ENCODE measurements around the gene OGDH.
"Not testable (repeated sequence)": the region's sequence is repeated elsewhere in the genome, so short reads cannot be mapped to it uniquely, and the experiment has no call there.

The OGDH gene

GRCh38 chr7:44703391-44703790 lies 97.0 kb downstream of the OGDH start:
- not testable (repeated sequence) for H3K27ac Mint-ChIP-seq; H3K27me3 Mint-ChIP-seq (ENCODE audit: low read depth); H3K4me1 Mint-ChIP-seq (ENCODE audit: low read depth); H3K4me3 Mint-ChIP-seq; H3K9me3 Mint-ChIP-seq
- H3K36me3 Mint-ChIP-seq (ENCODE audit: low read depth) = peaks cover 58% of the 10 kb centered on the region

GRCh38 chr7:44703921-44704320 lies 97.5 kb downstream of the OGDH start:
- no peaks in the 10 kb centered on the region for H3K27me3 Mint-ChIP-seq (ENCODE audit: low read depth)
- no peak overlapping the region for H3K4me3 Mint-ChIP-seq
- H3K9me3 Mint-ChIP-seq = peaks cover 7% of the 10 kb centered on the region
- no peak overlapping the region for H3K27ac Mint-ChIP-seq
- H3K4me1 Mint-ChIP-seq (ENCODE audit: low read depth) = no peaks in the 10 kb centered on the region
- H3K36me3 Mint-ChIP-seq (ENCODE audit: low read depth) = peaks cover 53% of the 10 kb centered on the region

- peaks cover 46% of the 10 kb centered on the region for H3K36me3 Mint-ChIP-seq (ENCODE audit: low read depth)
- H3K4me3 Mint-ChIP-seq = no peak overlapping the region
Observed at GRCh38 chr7:44705434-44705833, 99.0 kb downstream of the OGDH start.

GRCh38 chr7:44706788-44707557 lies 100.5 kb downstream of the OGDH start:
- H3K4me1 Mint-ChIP-seq (ENCODE audit: low read depth) = peaks cover 5% of the 10 kb centered on the region
- H3K36me3 Mint-ChIP-seq (ENCODE audit: low read depth) = peaks cover 36% of the 10 kb centered on the region
- H3K27me3 Mint-ChIP-seq (ENCODE audit: low read depth) = no peaks in the 10 kb centered on the region
- no peaks in the 10 kb centered on the region for H3K9me3 Mint-ChIP-seq
- H3K27ac Mint-ChIP-seq = no peak overlapping the region
- no peak overlapping the region for H3K4me3 Mint-ChIP-seq

More at GRCh38 chr7:44705434-44705833, 99.0 kb downstream of the OGDH start:
- Mint-ChIP-seq H3K27me3 (ENCODE audit: low read depth) (no peaks in the 10 kb centered on the region), H3K9me3 (no peaks in the 10 kb centered on the region), H3K27ac (no peak overlapping the region), H3K4me1 (ENCODE audit: low read depth) (no peaks in the 10 kb centered on the region)

GRCh38 chr7:44707558-44708230 lies 101.3 kb downstream of the OGDH start:
- Mint-ChIP-seq H3K27me3 (ENCODE audit: low read depth) (no peaks in the 10 kb centered on the region), H3K4me1 (ENCODE audit: low read depth) (peaks cover 9% of the 10 kb centered on the region), H3K9me3 (no peaks in the 10 kb centered on the region), H3K36me3 (ENCODE audit: low read depth) (peaks cover 32% of the 10 kb centered on the region), H3K27ac (no peak overlapping the region), H3K4me3 (no peak overlapping the region)

GRCh38 chr7:44709011-44709915 lies 102.8 kb downstream of the OGDH start:
- Mint-ChIP-seq H3K36me3 (ENCODE audit: low read depth) (peaks cover 22% of the 10 kb centered on the region), H3K27me3 (ENCODE audit: low read depth) (no peaks in the 10 kb centered on the region), H3K4me1 (ENCODE audit: low read depth) (peaks cover 9% of the 10 kb centered on the region), H3K4me3 (no peak overlapping the region), H3K9me3 (no peaks in the 10 kb centered on the region), H3K27ac (no peak overlapping the region)

- Mint-ChIP-seq H3K36me3 (ENCODE audit: low read depth) (peaks cover 21% of the 10 kb centered on the region), H3K4me1 (ENCODE audit: low read depth) (peaks cover 9% of the 10 kb centered on the region), H3K9me3 (no peaks in the 10 kb centered on the region), H3K27ac (no peak overlapping the region), H3K4me3 (no peak overlapping the region), H3K27me3 (ENCODE audit: low read depth) (no peaks in the 10 kb centered on the region)
Observed at GRCh38 chr7:44709945-44710596, 103.6 kb downstream of the OGDH start.

- Mint-ChIP-seq H3K9me3 (no peaks in the 10 kb centered on the region), H3K4me3 (no peak overlapping the region), H3K4me1 (ENCODE audit: low read depth) (peaks cover 9% of the 10 kb centered on the region), H3K27me3 (ENCODE audit: low read depth) (no peaks in the 10 kb centered on the region), H3K27ac (no peak overlapping the region), H3K36me3 (ENCODE audit: low read depth) (peaks cover 12% of the 10 kb centered on the region)
Observed at GRCh38 chr7:44711528-44711927, 105.1 kb downstream of the OGDH start.

- no peak overlapping the region for H3K27ac Mint-ChIP-seq
- peaks cover 9% of the 10 kb centered on the region for H3K4me1 Mint-ChIP-seq (ENCODE audit: low read depth)
- H3K9me3 Mint-ChIP-seq = no peaks in the 10 kb centered on the region
- H3K36me3 Mint-ChIP-seq (ENCODE audit: low read depth) = peaks cover 12% of the 10 kb centered on the region
- no peaks in the 10 kb centered on the region for H3K27me3 Mint-ChIP-seq (ENCODE audit: low read depth)
- no peak overlapping the region for H3K4me3 Mint-ChIP-seq
Observed at GRCh38 chr7:44712012-44712411, 105.6 kb downstream of the OGDH start.

- H3K4me3 Mint-ChIP-seq = no peak overlapping the region
- H3K36me3 Mint-ChIP-seq (ENCODE audit: low read depth) = peaks cover 6% of the 10 kb centered on the region
- H3K9me3 Mint-ChIP-seq = no peaks in the 10 kb centered on the region
- H3K27me3 Mint-ChIP-seq (ENCODE audit: low read depth) = no peaks in the 10 kb centered on the region
- no peak overlapping the region for H3K27ac Mint-ChIP-seq
- peaks cover 9% of the 10 kb centered on the region for H3K4me1 Mint-ChIP-seq (ENCODE audit: low read depth)
Observed at GRCh38 chr7:44713141-44713540, 106.7 kb downstream of the OGDH start.

- no peak overlapping the region for H3K4me3 Mint-ChIP-seq
Observed at GRCh38 chr7:44713680-44714335, 107.4 kb downstream of the OGDH start.

GRCh38 chr7:44716205-44716604 lies 109.8 kb downstream of the OGDH start:
- Mint-ChIP-seq H3K36me3 (ENCODE audit: low read depth) (no peaks in the 10 kb centered on the region), H3K4me3 (no peak overlapping the region), H3K9me3 (peaks cover 3% of the 10 kb centered on the region), H3K27me3 (ENCODE audit: low read depth) (no peaks in the 10 kb centered on the region), H3K4me1 (ENCODE audit: low read depth) (peaks cover 9% of the 10 kb centered on the region), H3K27ac (no peak overlapping the region)

More at GRCh38 chr7:44713680-44714335, 107.4 kb downstream of the OGDH start:
- peaks cover 6% of the 10 kb centered on the region for H3K36me3 Mint-ChIP-seq (ENCODE audit: low read depth)
- peaks cover 9% of the 10 kb centered on the region for H3K4me1 Mint-ChIP-seq (ENCODE audit: low read depth)
- H3K27me3 Mint-ChIP-seq (ENCODE audit: low read depth) = no peaks in the 10 kb centered on the region
- no peak overlapping the region for H3K27ac Mint-ChIP-seq
- H3K9me3 Mint-ChIP-seq = no peaks in the 10 kb centered on the region

GRCh38 chr7:44720301-44720700 lies 113.9 kb downstream of the OGDH start:
- peaks cover 3% of the 10 kb centered on the region for H3K9me3 Mint-ChIP-seq
- H3K4me3 Mint-ChIP-seq = no peak overlapping the region
- no peaks in the 10 kb centered on the region for H3K4me1 Mint-ChIP-seq (ENCODE audit: low read depth)
- H3K36me3 Mint-ChIP-seq (ENCODE audit: low read depth) = no peaks in the 10 kb centered on the region
- H3K27ac Mint-ChIP-seq = no peak overlapping the region
- no peaks in the 10 kb centered on the region for H3K27me3 Mint-ChIP-seq (ENCODE audit: low read depth)

- Mint-ChIP-seq H3K9me3 (peaks cover 3% of the 10 kb centered on the region), H3K27me3 (ENCODE audit: low read depth) (peaks cover 6% of the 10 kb centered on the region), H3K4me3 (no peak overlapping the region), H3K36me3 (ENCODE audit: low read depth) (no peaks in the 10 kb centered on the region), H3K4me1 (ENCODE audit: low read depth) (peaks cover 4% of the 10 kb centered on the region), H3K27ac (no peak overlapping the region)
Observed at GRCh38 chr7:44724276-44724675, 117.8 kb downstream of the OGDH start.
